Osteoblast (primary cell): ENCODE data around the gene NXPE1. TPM values are rescaled to one million over a fixed set of nuclear protein-coding genes. Genes with fewer than 3 reads are reported as not detected.

ENCODE experiments used
- DNase-seq: peaks from one replicate; pipeline ENCODE4 v3.0.0; 2011; ENCODE audit warnings: low spot score, mixed read lengths; ENCODE audit not compliant: insufficient read length; ENCODE audit errors: missing footprints
- H2AFZ ChIP-seq: 2 replicates; pipeline ENCODE4 v1.6.0; 2011; ENCODE audit warnings: mild to moderate bottlenecking, low read length
- H3K27ac ChIP-seq: 2 replicates; pipeline ENCODE4 v1.5.1; 2011; ENCODE audit warnings: mild to moderate bottlenecking, low read depth, low read length, moderate library complexity
- H3K27me3 ChIP-seq: 2 replicates; pipeline ENCODE4 v1.6.0; 2012; ENCODE audit warnings: mild to moderate bottlenecking, control low read depth, inconsistent platforms, low read length, moderate library complexity; ENCODE audit not compliant: insufficient read depth
- H3K36me3 ChIP-seq: 2 replicates; pipeline ENCODE4 v1.5.1; 2011; ENCODE audit warnings: mild to moderate bottlenecking, low read length, control low read depth, moderate library complexity; ENCODE audit not compliant: insufficient read depth
- H3K4me1 ChIP-seq: 2 replicates; pipeline ENCODE4 v1.5.1; 2011; ENCODE audit warnings: mild to moderate bottlenecking, low read length, control low read depth, moderate library complexity; ENCODE audit not compliant: insufficient read depth
- H3K4me2 ChIP-seq: 2 replicates; pipeline ENCODE4 v1.6.0; 2011; ENCODE audit warnings: mild to moderate bottlenecking, low read length; ENCODE audit not compliant: insufficient read depth
- H3K4me3 ChIP-seq: fragments of 200-600 bp; sonication (generic); 3 replicates; pipeline ENCODE4 v1.5.1; 2012; ENCODE audit warnings: mild to moderate bottlenecking, low read length, inconsistent platforms; ENCODE audit not compliant: insufficient read depth
- H3K79me2 ChIP-seq: 2 replicates; pipeline ENCODE4 v1.6.0; 2012; ENCODE audit warnings: mild to moderate bottlenecking, low read length, control low read depth, inconsistent platforms; ENCODE audit not compliant: insufficient read depth
- H3K9me3 ChIP-seq: 2 replicates; pipeline ENCODE4 v1.5.1; 2011; ENCODE audit warnings: low read depth, low read length, control low read depth
- H4K20me1 ChIP-seq: 2 replicates; pipeline ENCODE4 v1.6.0; 2012; ENCODE audit warnings: mild to moderate bottlenecking, low read length, control low read depth; ENCODE audit not compliant: insufficient read depth
- total RNA-seq: library from RNA; depleted of rRNA; stranded (reverse); fragments of >200 nt; gene quantifications from 2 replicates; pipeline ENCODE4 v1.2.3, GENCODE V29; 2012
- TF ChIP-seq, protein P1 (sequence below): IDR thresholded peaks from 2 replicates; pipeline ENCODE4 v1.5.1; 2011; ENCODE audit warnings: mild to moderate bottlenecking, low read depth, low read length, moderate library complexity; ENCODE audit errors: extremely low read depth

NXPE1 gene
- total RNA-seq, 1 donor: not detected

DNA sequence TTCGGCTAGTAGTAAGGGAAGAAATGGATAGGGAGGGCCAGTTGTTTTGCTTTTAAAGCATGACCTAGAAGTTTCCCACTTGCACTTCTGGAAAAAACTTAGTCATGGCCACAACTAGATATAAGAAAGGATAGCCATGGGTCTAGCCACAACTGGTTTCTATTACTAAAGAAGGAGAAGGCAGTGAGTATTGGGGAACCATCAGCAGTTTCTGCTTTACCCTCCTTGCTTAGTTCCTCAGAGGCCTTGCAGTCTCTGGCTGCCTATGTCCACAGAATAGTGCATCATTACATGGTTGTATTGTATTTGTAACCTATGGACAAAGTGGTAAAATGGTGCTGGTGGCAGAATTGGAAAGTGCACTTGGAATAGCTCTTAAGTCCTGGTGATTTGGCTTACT, 35.6 kb downstream of the NXPE1 start:
- DNase-seq: no peak
- H3K4me2 ChIP-seq: no peak overlapping the region
- H3K4me1 ChIP-seq: no peaks in the 10 kb centered on the region
- H3K79me2 ChIP-seq: no peaks in the 10 kb centered on the region
- H4K20me1 ChIP-seq: no peaks in the 10 kb centered on the region
- no peak overlapping the region for H2AFZ ChIP-seq
- TF ChIP-seq, protein P1, sequence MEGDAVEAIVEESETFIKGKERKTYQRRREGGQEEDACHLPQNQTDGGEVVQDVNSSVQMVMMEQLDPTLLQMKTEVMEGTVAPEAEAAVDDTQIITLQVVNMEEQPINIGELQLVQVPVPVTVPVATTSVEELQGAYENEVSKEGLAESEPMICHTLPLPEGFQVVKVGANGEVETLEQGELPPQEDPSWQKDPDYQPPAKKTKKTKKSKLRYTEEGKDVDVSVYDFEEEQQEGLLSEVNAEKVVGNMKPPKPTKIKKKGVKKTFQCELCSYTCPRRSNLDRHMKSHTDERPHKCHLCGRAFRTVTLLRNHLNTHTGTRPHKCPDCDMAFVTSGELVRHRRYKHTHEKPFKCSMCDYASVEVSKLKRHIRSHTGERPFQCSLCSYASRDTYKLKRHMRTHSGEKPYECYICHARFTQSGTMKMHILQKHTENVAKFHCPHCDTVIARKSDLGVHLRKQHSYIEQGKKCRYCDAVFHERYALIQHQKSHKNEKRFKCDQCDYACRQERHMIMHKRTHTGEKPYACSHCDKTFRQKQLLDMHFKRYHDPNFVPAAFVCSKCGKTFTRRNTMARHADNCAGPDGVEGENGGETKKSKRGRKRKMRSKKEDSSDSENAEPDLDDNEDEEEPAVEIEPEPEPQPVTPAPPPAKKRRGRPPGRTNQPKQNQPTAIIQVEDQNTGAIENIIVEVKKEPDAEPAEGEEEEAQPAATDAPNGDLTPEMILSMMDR: no peak
- no peaks in the 10 kb centered on the region for H3K27me3 ChIP-seq
- H3K27ac ChIP-seq: no peak overlapping the region
- no peak overlapping the region for H3K4me3 ChIP-seq
- H3K9me3 ChIP-seq: no peaks in the 10 kb centered on the region
- no peaks in the 10 kb centered on the region for H3K36me3 ChIP-seq

DNA sequence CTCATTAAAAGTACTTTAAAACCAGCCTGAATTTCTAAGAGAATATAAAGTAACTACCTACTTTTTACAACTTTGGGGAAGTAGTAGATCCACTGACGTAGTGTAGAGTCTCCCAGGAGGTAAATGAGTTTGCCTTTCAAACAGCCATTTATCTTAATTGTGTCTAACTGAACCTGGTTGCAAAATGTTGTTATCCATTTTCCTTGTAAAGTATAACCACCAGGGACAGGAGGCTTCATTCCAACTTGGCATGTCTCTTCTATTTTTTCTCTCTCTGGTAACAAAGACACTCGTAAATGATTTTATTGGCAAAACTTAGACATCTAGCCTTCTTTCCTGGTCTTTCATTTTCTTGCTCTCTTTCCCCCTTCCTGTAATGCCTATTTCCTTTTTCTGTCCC, 36.9 kb downstream of the NXPE1 start:
- Histone ChIP-seq H4K20me1 (no peaks in the 10 kb centered on the region), H3K27ac (no peak overlapping the region), H3K27me3 (no peaks in the 10 kb centered on the region), H3K9me3 (no peaks in the 10 kb centered on the region), H3K79me2 (no peaks in the 10 kb centered on the region), H3K4me3 (no peak overlapping the region), H2AFZ (no peak overlapping the region), H3K36me3 (no peaks in the 10 kb centered on the region), H3K4me1 (no peaks in the 10 kb centered on the region), H3K4me2 (no peak overlapping the region)
- no peak for DNase-seq
- TF ChIP-seq, protein P1: no peak

DNA sequence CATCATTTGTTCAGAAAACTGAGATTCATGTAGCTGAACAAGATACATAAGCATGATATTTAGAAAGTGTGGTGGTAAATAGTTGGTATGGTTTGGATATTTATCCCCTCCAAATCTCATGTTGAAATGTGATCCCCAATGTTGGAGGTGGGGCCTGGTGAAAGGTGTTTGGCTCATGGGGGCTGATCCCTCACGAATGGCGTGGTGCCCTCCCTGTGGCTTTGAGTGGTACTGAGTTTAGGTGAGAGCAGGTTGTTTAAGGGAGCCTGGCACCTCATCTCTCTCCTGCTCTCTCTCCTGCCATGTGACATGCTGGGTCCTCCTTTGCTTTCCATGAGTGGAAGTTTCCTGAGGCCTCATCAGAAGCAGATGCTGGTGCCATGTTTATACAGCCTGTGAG, 48.1 kb downstream of the NXPE1 start:
- Histone ChIP-seq H3K4me2 (no peak overlapping the region), H3K27ac (no peak overlapping the region), H3K9me3 (no peaks in the 10 kb centered on the region), H3K27me3 (no peaks in the 10 kb centered on the region), H3K4me3 (no peak overlapping the region), H4K20me1 (no peaks in the 10 kb centered on the region), H3K79me2 (no peaks in the 10 kb centered on the region), H2AFZ (no peak overlapping the region), H3K4me1 (no peaks in the 10 kb centered on the region), H3K36me3 (no peaks in the 10 kb centered on the region)
- DNase-seq: no peak
- TF ChIP-seq, protein P1: no peak

DNA sequence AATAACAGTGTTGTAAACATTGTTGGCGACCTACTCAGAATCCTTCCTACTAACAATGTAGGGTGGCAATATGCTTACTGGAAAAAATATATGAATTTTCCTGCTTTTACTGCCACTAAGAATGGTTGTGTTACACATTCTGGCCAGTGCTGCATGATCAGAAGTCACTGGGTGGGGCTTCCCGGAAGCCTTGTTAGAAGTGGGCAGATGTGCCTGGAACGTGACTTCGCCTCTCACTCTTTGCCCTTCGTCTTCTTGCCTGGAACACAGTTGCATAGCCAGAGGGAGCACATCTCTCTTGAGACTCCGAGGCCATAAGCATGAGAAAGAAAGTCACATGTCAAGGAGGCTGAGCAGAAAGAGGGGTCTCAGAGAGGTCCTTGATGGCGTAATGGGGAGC, 48.6 kb downstream of the NXPE1 start:
- no peaks in the 10 kb centered on the region for H3K36me3 ChIP-seq
- no peaks in the 10 kb centered on the region for H3K4me1 ChIP-seq
- no peak overlapping the region for H3K4me3 ChIP-seq
- H4K20me1 ChIP-seq: no peaks in the 10 kb centered on the region
- TF ChIP-seq, protein P1: no peak
- no peaks in the 10 kb centered on the region for H3K79me2 ChIP-seq
- H3K4me2 ChIP-seq: no peak overlapping the region
- no peaks in the 10 kb centered on the region for H3K27me3 ChIP-seq
- no peak overlapping the region for H2AFZ ChIP-seq
- no peak for DNase-seq
- H3K27ac ChIP-seq: no peak overlapping the region
- H3K9me3 ChIP-seq: no peaks in the 10 kb centered on the region
